GM12865 (cell line): ENCODE results near the gene CUL7.

Experiments used
- DNase-seq: peaks from one replicate; pipeline ENCODE4 v3.0.0; 2010; ENCODE audit warnings: low read depth
- H3K4me3 ChIP-seq: 2 replicates; pipeline ENCODE4 v1.5.1; 2011; ENCODE audit warnings: mild to moderate bottlenecking, low read depth, low read length, control low read depth
- TF ChIP-seq, protein P1 (sequence below): IDR thresholded peaks from 2 replicates; pipeline ENCODE4 v1.5.1; 2011; ENCODE audit warnings: low read length, control low read depth, low read depth, inconsistent platforms; ENCODE audit not compliant: insufficient read depth; ENCODE audit errors: missing control alignments

Gene CUL7

DNA sequence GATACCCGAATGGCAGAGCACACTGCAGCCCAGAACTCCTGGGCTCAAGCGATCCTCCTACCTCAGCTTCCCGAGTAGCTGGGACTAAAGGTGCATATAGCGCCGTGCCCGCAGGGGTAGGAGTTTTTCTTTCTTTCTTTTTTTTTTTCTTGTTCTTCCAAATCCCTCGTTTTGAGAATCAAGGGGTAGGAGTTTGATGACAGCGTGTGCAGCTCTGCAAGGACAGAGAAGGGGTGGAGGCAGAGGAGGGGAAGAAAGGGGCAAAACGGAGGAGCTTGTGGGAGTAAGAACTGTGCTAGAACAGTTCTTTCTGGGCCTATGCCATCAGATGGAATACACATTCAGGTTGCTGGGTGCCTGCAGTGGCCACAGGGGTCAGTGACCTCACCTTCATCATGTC lies 16.9 kb downstream of the CUL7 start:
- H3K4me3 ChIP-seq: no peak overlapping the region
- TF ChIP-seq, protein P1, sequence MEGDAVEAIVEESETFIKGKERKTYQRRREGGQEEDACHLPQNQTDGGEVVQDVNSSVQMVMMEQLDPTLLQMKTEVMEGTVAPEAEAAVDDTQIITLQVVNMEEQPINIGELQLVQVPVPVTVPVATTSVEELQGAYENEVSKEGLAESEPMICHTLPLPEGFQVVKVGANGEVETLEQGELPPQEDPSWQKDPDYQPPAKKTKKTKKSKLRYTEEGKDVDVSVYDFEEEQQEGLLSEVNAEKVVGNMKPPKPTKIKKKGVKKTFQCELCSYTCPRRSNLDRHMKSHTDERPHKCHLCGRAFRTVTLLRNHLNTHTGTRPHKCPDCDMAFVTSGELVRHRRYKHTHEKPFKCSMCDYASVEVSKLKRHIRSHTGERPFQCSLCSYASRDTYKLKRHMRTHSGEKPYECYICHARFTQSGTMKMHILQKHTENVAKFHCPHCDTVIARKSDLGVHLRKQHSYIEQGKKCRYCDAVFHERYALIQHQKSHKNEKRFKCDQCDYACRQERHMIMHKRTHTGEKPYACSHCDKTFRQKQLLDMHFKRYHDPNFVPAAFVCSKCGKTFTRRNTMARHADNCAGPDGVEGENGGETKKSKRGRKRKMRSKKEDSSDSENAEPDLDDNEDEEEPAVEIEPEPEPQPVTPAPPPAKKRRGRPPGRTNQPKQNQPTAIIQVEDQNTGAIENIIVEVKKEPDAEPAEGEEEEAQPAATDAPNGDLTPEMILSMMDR: no peak
- no peak for DNase-seq

DNA sequence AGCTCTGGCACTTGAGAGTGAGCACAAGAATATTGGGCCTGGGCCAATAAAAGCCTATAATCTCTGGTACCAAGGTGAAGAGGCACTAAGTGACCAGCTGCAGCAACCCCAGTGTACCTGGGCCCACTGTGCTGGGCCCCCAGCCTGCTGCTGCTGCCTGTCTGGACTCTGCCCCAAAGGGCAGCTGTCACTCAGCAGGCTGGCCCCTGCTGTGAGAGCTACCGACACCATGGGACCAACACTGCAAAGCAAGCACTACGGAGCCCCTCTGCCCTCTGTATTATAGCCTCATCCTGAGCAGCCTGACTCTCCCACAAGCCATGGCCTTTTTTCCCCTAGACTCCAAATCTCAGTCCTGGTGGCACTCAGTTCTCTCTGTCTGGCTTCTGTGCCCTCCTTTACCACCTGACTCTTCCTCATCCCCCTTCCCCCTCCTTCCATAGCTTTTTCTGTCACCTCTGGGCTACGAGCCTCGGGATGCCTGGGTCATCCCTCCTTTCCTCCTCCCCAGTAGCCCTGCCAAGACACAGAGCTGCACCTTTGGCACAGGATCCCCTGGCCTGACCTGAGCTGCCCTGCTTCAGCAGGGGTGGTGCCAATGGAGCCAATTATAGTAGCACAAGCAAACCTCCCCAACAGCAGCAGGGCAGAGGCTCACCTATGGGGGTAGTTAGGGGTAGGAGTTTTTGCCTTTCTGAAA lies 18.0 kb downstream of the CUL7 start:
- DNase-seq: no peak
- no peak overlapping the region for H3K4me3 ChIP-seq
- TF ChIP-seq, protein P1: no peak

DNA sequence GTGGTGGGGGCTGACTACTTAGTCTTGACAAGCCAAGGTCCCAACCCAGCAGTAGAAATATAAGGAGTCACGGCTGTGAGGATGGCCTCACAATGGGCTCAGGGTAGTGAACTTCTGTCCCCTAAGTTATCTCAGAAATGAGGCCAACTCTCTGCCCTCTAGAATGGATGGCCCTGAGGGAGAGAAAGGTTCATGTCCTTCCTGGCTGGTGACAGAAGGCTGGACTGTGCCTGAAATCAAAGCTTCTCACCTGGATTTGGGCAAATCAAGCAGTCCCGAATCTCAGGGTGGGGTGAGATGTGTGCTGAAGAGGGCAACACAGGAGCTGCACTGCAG lies 19.5 kb downstream of the CUL7 start:
- TF ChIP-seq, protein P1: no peak

DNA sequence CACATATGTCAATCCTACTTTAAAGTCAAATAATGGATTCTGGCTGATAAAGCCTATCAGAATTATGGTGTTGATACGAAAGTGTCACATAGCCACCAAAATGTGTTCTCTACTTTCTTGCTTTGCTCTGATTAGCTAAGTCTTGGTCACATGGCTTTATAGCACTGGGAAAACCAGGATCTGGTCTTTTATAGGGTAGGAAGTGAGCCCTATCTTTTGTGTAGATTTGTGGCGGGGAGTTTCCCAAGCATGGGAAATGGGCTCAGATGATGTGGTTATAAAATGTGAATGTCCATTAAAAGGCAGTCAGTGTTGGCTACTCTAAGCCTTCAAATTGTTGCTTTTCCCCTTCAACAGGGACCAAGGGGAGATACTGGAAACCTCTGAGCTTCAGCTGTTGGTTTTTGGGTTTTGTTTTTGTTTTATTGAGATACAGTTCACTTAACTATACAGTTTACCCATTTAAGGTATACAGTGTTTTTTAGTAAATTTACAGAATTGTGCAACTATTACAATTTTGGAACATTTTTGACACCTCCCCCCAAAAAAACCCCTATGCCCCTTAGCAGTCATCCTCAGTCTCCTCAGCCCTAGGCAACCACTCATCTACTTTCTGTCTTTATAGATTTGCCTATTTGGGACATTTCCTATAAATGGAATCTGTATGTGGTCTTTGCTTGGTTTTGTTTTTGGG lies 20.0 kb downstream of the CUL7 start:
- TF ChIP-seq, protein P1: no peak
- H3K4me3 ChIP-seq: no peak overlapping the region
- no peak for DNase-seq

More for the DNA sequence above, 19.5 kb downstream of the CUL7 start:
- no peak overlapping the region for H3K4me3 ChIP-seq
- no peak for DNase-seq

DNA sequence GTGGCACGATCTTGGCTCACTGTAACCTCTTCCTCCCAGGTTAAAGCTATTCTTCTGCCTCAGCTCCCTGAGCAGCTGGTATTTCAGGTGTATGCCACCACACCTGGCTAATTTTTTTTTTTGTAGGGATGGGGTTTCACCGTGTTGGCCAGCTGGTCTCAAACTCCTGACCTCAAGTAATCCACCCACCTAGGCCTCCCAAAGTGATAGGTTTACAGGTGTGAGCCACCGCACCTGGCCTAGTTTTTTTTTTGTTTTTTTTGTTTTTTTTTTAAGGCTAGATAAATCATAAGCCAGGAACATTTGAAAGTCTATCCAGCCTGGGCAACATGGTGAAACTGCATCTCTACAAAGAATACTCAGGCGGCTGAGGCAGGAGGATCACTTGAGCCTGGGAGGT lies 21.3 kb downstream of the CUL7 start:
- TF ChIP-seq, protein P1: no peak
- no peak for DNase-seq
- no peak overlapping the region for H3K4me3 ChIP-seq

DNA sequence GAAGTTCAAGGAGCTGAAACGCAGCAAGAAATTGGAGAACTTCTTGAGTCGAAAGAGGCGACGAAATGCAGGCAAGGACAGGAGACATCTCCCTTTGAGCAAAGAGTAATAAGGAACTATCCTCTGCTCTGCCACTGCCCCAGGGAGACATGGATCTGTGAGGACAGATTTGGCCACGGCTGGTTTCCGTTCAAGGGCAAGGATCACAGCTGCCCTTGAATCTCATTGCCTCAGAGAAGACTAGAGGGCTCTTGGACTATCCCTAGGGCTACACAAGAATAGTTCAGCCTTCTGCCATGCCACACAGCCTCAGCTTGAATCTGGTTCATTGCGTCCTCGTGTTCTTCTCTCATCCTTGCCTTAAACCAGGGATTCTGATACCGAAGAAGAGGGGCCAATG lies 24.5 kb downstream of the CUL7 start:
- TF ChIP-seq, protein P1: no peak
- no peak overlapping the region for H3K4me3 ChIP-seq
- DNase-seq: no peak
